ENCODE data around the gene NEK1.
"Not testable (repeated sequence)": the region's sequence is repeated elsewhere in the genome, so short reads cannot be mapped to it uniquely, and the experiment has no call there.

NEK1 gene

GRCh38 chr4:169601016-169601771 lies 11.2 kb downstream of the NEK1 start:
- DNase-seq: no peak
- no peak for ATAC-seq (replicated peaks)
- H3K27ac Mint-ChIP-seq: no peak overlapping the region
- no peaks in the 10 kb centered on the region for H3K27me3 Mint-ChIP-seq
- H3K4me1 Mint-ChIP-seq: peaks cover 4 to 18% of the 10 kb centered on the region in 2 donors
- no peak overlapping the region for H3K4me3 Mint-ChIP-seq
- H3K36me3 Mint-ChIP-seq: peaks cover 9 to 29% of the 10 kb centered on the region in 2 donors
- H3K9me3 Mint-ChIP-seq: no peaks in the 10 kb centered on the region

DNA sequence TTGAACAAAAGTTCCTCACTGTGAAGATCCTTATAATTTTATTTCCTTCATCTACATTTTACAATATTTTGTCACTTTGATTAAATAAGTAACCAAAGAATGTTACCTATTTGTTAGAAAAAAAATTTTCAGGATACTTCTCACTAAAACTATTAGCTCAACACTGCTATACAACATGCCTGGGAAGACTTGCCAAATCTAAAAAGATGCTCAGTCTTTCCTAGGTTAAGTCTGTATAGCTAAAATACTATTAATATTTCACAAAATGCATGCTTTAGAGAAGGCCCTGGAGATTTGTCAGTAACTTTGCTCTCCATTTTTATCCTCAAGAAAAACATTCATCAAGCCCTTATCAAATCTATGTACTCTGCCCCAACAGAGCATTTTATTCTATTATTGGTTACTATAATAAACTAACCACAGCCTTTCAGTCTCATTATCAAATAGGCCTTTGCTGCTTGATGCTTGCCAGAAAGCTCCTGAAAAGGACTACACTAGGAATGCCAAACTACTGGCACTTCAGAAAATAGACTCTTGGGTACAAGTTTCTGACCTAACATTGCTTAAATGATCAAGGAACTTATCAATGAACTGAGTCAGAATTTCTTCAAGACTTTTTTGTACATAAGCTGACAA lies 17.7 kb downstream of the NEK1 start:
- Mint-ChIP-seq H3K4me1 (peaks cover 0 to 2% of the 10 kb centered on the region in 2 donors), H3K27me3 (no peaks in the 10 kb centered on the region)
- ATAC-seq (replicated peaks): no peak

GRCh38 chr4:169593050-169593560 lies 19.3 kb downstream of the NEK1 start:
- ATAC-seq (replicated peaks) (no peak), DNase-seq (no peak)
- Mint-ChIP-seq H3K27ac (no peak overlapping the region), H3K4me3 (no peak overlapping the region), H3K9me3 (no peaks in the 10 kb centered on the region), H3K36me3 (peaks cover 16 to 35% of the 10 kb centered on the region in 2 donors), H3K27me3 (no peaks in the 10 kb centered on the region), H3K4me1 (peaks cover 0 to under 1% of the 10 kb centered on the region in 2 donors)

More for the DNA sequence above, 17.7 kb downstream of the NEK1 start:
- H3K4me3 Mint-ChIP-seq: no peak overlapping the region
- no peak overlapping the region for H3K27ac Mint-ChIP-seq
- H3K9me3 Mint-ChIP-seq: no peaks in the 10 kb centered on the region
- peaks cover 13 to 37% of the 10 kb centered on the region in 2 donors for H3K36me3 Mint-ChIP-seq
- DNase-seq: no peak

DNA sequence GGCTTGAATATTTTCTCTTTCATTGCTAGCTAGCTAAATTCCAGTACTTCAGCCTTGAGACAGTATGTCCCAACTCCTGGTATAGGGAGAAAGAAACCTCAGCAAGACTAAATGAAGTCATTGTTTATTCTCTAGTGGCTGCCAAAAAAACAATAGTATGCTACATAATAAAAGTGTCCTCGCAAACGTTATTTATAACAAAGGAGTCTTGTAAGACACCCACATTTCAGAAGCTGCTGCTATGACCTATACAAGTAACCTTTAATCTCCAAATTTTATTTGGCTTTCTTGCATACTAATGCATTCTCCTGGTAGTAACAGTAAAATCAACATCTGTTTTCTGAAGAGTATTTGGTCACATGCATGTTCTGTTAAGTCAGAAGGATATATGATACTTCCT lies 28.8 kb downstream of the NEK1 start:
- Mint-ChIP-seq H3K4me3 (no peak overlapping the region), H3K4me1 (no peaks in the 10 kb centered on the region), H3K9me3 (no peaks in the 10 kb centered on the region), H3K27me3 (no peaks in the 10 kb centered on the region), H3K27ac (no peak overlapping the region), H3K36me3 (peaks cover 6 to 32% of the 10 kb centered on the region in 2 donors)
- no peak for ATAC-seq (replicated peaks)
- DNase-seq: no peak

- no peaks in the 10 kb centered on the region for H3K9me3 Mint-ChIP-seq
- H3K4me3 Mint-ChIP-seq: no peak overlapping the region
- DNase-seq (no peak), ATAC-seq (replicated peaks) (no peak)
- no peak overlapping the region for H3K27ac Mint-ChIP-seq
- H3K36me3 Mint-ChIP-seq: peaks cover 6 to 32% of the 10 kb centered on the region in 2 donors
- H3K4me1 Mint-ChIP-seq: no peaks in the 10 kb centered on the region
- H3K27me3 Mint-ChIP-seq: no peaks in the 10 kb centered on the region
Observed at GRCh38 chr4:169582706-169583105, 29.7 kb downstream of the NEK1 start.

DNA sequence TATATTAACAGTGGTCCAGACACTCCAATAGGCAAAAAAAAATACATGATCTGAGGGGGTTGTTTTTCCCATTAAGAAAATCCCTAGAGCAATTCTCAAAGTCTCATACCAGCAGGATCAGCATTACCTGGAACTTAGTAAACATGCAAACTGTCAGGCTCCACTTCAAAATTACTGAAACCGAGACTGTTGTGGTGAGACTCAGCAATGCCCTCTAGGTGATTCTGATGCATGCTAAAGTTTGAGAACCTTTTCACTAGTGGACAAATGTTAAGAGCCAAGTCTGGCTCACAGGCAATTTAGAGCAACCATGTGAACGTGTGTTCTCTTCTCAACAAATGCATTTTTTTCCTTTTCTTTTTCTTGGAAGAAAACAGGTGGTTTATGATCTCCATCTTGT lies 30.2 kb downstream of the NEK1 start:
- no peak for DNase-seq
- H3K9me3 Mint-ChIP-seq: no peaks in the 10 kb centered on the region
- H3K27ac Mint-ChIP-seq: no peak overlapping the region
- ATAC-seq (replicated peaks): peak; percentile 16 to 31
- no peaks in the 10 kb centered on the region for H3K4me1 Mint-ChIP-seq
- H3K4me3 Mint-ChIP-seq: no peak overlapping the region
- peaks cover 6 to 32% of the 10 kb centered on the region in 2 donors for H3K36me3 Mint-ChIP-seq
- H3K27me3 Mint-ChIP-seq: no peaks in the 10 kb centered on the region

DNA sequence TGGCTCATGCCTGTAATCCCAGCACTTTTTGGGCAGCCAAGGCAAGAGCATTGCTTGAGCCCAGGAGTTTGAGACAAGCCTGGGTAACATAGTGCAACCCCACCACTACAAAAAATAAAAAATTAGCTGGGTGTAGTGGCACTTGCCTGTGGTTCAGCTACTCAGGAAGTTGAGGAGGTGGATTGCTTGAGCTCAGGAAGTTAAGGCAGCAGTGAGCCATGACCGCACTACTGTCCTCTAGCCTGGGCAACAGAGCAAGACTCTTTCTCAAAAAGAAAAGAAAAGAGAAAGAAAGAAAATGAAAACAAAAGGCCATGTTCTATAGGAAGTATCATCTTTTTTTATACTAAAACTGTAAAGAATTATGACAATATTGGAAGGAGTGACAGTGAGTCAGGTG lies 38.5 kb downstream of the NEK1 start:
- ATAC-seq (replicated peaks) (peak; percentile 63 to 69), DNase-seq (no peak)
- H3K27me3 Mint-ChIP-seq: no peaks in the 10 kb centered on the region
- H3K9me3 Mint-ChIP-seq: no peaks in the 10 kb centered on the region
- peaks cover 25 to 36% of the 10 kb centered on the region in 2 donors for H3K4me1 Mint-ChIP-seq
- H3K36me3 Mint-ChIP-seq: peaks cover 40 to 46% of the 10 kb centered on the region in 2 donors
- H3K27ac Mint-ChIP-seq: peak overlapping the region; percentile 76
- H3K4me3 Mint-ChIP-seq: no peak overlapping the region

- Mint-ChIP-seq H3K36me3 (peaks cover 39 to 46% of the 10 kb centered on the region in 2 donors), H3K4me3 (no peak overlapping the region), H3K4me1 (peaks cover 26 to 39% of the 10 kb centered on the region in 2 donors), H3K27ac (no peak overlapping the region), H3K27me3 (no peaks in the 10 kb centered on the region), H3K9me3 (no peaks in the 10 kb centered on the region)
- DNase-seq (no peak), ATAC-seq (replicated peaks) (no peak)
Observed at GRCh38 chr4:169571435-169571834, 40.9 kb downstream of the NEK1 start.

- H3K4me3 Mint-ChIP-seq; H3K27ac Mint-ChIP-seq; ATAC-seq (replicated peaks); H3K27me3 Mint-ChIP-seq; DNase-seq; H3K9me3 Mint-ChIP-seq: not testable (repeated sequence)
- H3K4me1 Mint-ChIP-seq: peaks cover 27 to 41% of the 10 kb centered on the region in 2 donors
- peaks cover 40 to 45% of the 10 kb centered on the region in 2 donors for H3K36me3 Mint-ChIP-seq
Observed at GRCh38 chr4:169571012-169571411, 41.4 kb downstream of the NEK1 start.

- not testable (repeated sequence) for H3K27me3 Mint-ChIP-seq; ATAC-seq (replicated peaks); H3K27ac Mint-ChIP-seq; H3K9me3 Mint-ChIP-seq; H3K4me3 Mint-ChIP-seq; DNase-seq
- Mint-ChIP-seq H3K36me3 (peaks cover 37 to 39% of the 10 kb centered on the region in 2 donors), H3K4me1 (peaks cover 24 to 38% of the 10 kb centered on the region in 2 donors)
Observed at GRCh38 chr4:169570266-169570665, 42.1 kb downstream of the NEK1 start.

- not testable (repeated sequence) for H3K27me3 Mint-ChIP-seq; ATAC-seq (replicated peaks); H3K4me3 Mint-ChIP-seq; H3K27ac Mint-ChIP-seq; H3K9me3 Mint-ChIP-seq; DNase-seq
- Mint-ChIP-seq H3K36me3 (peaks cover 27 to 28% of the 10 kb centered on the region in 2 donors), H3K4me1 (peaks cover 18 to 27% of the 10 kb centered on the region in 2 donors)
Observed at GRCh38 chr4:169569188-169569587, 43.2 kb downstream of the NEK1 start.

DNA sequence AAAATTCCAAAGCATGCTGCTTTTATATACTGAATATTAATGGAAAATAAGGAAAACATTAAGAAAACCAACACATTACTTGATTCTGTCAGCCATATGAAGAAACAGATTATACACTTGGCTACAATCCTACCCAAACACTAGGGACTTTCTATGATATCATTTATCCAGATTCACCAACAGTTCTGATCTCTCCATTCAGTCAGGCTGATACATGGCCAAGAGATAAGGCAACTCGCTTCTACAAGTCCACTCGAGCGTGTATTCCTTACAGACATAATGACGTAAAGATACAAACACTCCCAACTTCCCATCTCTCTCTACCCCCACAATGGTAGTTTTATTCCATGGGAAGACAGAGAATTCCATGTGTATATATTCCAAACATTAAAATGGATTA lies 44.5 kb downstream of the NEK1 start:
- no peak overlapping the region for H3K27ac Mint-ChIP-seq
- ATAC-seq (replicated peaks) (no peak), DNase-seq (no peak)
- H3K36me3 Mint-ChIP-seq: peaks cover 17 to 19% of the 10 kb centered on the region in 2 donors
- H3K9me3 Mint-ChIP-seq: no peaks in the 10 kb centered on the region
- H3K4me1 Mint-ChIP-seq: peaks cover 9 to 14% of the 10 kb centered on the region in 2 donors
- H3K27me3 Mint-ChIP-seq: no peaks in the 10 kb centered on the region
- H3K4me3 Mint-ChIP-seq: no peak overlapping the region

DNA sequence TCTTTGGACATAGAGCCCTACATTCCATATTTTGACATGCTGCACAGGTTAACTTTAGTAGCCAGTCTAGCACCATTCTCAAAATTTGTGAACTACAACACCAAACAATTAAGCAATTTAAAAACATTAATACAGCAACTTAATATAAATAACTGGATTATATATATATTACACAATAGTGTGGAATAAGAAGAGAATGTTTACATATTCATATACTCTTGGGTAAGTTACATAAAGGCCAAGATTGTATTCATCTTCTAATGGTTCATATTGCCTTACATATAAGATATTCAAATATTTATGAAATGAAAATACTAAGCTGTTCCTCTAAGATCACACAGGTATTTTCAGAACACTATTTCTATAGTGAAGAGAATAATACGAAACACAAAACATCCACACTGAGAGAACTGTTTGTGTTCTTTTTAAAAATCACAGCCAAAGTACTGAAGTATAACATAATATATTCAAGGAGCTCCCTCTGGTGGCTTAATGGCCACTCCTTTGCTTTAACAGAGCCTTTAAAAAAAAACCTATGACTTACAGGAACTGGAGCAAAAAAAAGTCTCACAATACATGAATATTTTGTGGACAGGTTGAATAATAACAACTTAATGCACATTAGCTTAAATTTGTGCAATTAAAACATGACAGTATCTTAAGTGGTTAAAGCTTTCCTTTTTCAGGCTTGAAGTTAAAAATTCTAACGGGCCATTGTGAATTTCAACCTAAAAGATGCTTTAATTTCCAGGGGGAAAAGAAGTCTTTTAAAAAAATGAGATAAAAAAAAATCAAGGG lies 46.2 kb downstream of the NEK1 start:
- DNase-seq (no peak), ATAC-seq (replicated peaks) (peak; percentile 51 to 66)
- peaks cover 2 to 5% of the 10 kb centered on the region in 2 donors for H3K4me1 Mint-ChIP-seq

DNA sequence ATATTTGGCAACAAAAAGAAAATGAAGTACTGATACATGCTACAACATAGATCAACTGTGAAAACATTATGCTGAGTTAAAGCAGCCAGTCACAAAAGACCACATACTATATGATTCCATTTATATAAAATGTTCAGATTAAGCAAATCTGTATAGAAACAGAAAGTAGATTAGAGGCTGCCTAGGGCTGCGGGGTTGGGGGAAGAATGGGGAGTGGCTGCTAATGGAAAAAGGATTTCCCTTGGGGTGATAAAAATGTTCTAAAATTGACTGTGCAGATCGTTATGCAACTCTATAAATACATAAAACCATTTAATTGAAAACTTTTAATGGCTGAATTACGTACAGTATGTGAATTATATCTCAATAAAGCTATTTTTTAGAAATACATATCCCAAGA lies 46.8 kb downstream of the NEK1 start:
- Mint-ChIP-seq H3K27me3 (no peaks in the 10 kb centered on the region), H3K27ac (no peak overlapping the region), H3K4me3 (no peak overlapping the region), H3K9me3 (no peaks in the 10 kb centered on the region), H3K36me3 (peaks cover 7 to 8% of the 10 kb centered on the region in 2 donors), H3K4me1 (peaks cover 2 to 8% of the 10 kb centered on the region in 2 donors)
- ATAC-seq (replicated peaks) (no peak), DNase-seq (no peak)

More for the DNA sequence above, 46.2 kb downstream of the NEK1 start:
- Mint-ChIP-seq H3K27me3 (no peaks in the 10 kb centered on the region), H3K4me3 (no peak overlapping the region), H3K27ac (no peak overlapping the region), H3K36me3 (peaks cover 5 to 6% of the 10 kb centered on the region in 2 donors), H3K9me3 (no peaks in the 10 kb centered on the region)
